Gastroesophageal sphincter (tissue), 4 donors: ENCODE data around the gene IQGAP2. TPM values are rescaled to one million over a fixed set of nuclear protein-coding genes. Genes with fewer than 3 reads are reported as not detected.
A peak's percentile ranks its signal among the peaks of the same experiment; 100 is the strongest.

Experiments used
- ATAC-seq: fragments of 150-250 bp; one replicate; pipeline ENCODE4 v1.9.1; 2016; ENCODE audit warnings: mild to moderate bottlenecking, moderate library complexity
- H3K27ac ChIP-seq, 4 donors: fragments of 200-600 bp; sonication (generic) in 3 of 4; 1 replicate in 3 of 4; 2 replicates in 1 of 4; pipeline ENCODE4 v1.5.1; 2016 to 2019
- H3K27me3 ChIP-seq: fragments of 200-600 bp; sonication (generic); one replicate; pipeline ENCODE4 v1.5.1; 2019
- H3K36me3 ChIP-seq, 2 donors: fragments of 200-600 bp; sonication (generic); one replicate each; pipeline ENCODE4 v1.5.1; 2019; ENCODE audit warnings: control low read depth in 1 of 2
- H3K4me1 ChIP-seq, 3 donors: fragments of 200-600 bp; sonication (generic); 1 replicate in 2 of 3; 2 replicates in 1 of 3; pipeline ENCODE4 v1.5.1; 2016 to 2019; ENCODE audit warnings: control low read depth in 2 of 3
- H3K4me3 ChIP-seq, 2 donors: fragments of 200-600 bp; sonication (generic); one replicate each; pipeline ENCODE4 v1.5.1; 2019; ENCODE audit warnings: mild to moderate bottlenecking in 1 of 2, moderate library complexity in 1 of 2
- H3K9me3 ChIP-seq, 3 donors: fragments of 200-600 bp; sonication (generic); one replicate each; pipeline ENCODE4 v1.5.1; 2017 to 2019; ENCODE audit warnings: control low read depth in 2 of 3
- CTCF ChIP-seq, 4 experiments: fragments of 200-600 bp in 2 of 4; fragments of 450-650 bp in 2 of 4; sonication (generic) in 1 of 4; IDR thresholded peaks; one replicate each; pipeline ENCODE4 v1.5.1; 2017 to 2019; ENCODE audit warnings: antibody characterized with exemption in 4 of 4, mild to moderate bottlenecking in 2 of 4, moderate library complexity in 2 of 4
- EP300 ChIP-seq: sonication (generic); formaldehyde crosslinking; IDR thresholded peaks from one replicate; pipeline ENCODE4 v1.6.1; 2017; ENCODE audit warnings: antibody characterized with exemption, mild to moderate bottlenecking
- POLR2A ChIP-seq, 2 donors: fragments of 450-650 bp; IDR thresholded peaks; one replicate each; pipeline ENCODE4 v1.6.1; 2017; ENCODE audit warnings: antibody characterized with exemption in 2 of 2, mild to moderate bottlenecking in 2 of 2, moderate library complexity in 1 of 2
- POLR2AphosphoS5 ChIP-seq: sonication (generic); formaldehyde crosslinking; IDR thresholded peaks from one replicate; pipeline ENCODE4 v1.6.1; 2017; ENCODE audit warnings: antibody characterized with exemption
- WGBS, 2 donors: methylation state at CpG; one replicate each; pipeline ENCODE4 v1.1.5; 2018; ENCODE audit warnings: low coverage in 1 of 2; 5-methylcytosine and 5-hydroxymethylcytosine counted together
- total RNA-seq, 4 donors: library from RNA; depleted of rRNA; stranded (reverse); fragments of >200 nt; gene quantifications; one replicate each; pipeline ENCODE4 v1.1.0, GENCODE V29; 2016

The IQGAP2 gene
- total RNA-seq, 4 donors from 2014 or later = 15.7 to 34.4 (median 25.8) TPM

GRCh38 chr5:76695346-76695745, 292.3 kb downstream of the IQGAP2 start:
- no peak for ATAC-seq
- Histone ChIP-seq H3K36me3 (no peaks in the 10 kb centered on the region), H3K9me3 (no peaks in the 10 kb centered on the region), H3K4me3 (no peak overlapping the region), H3K4me1 (peaks cover 0 to 16% (median 3%) of the 10 kb centered on the region in 3 donors), H3K27me3 (no peaks in the 10 kb centered on the region), H3K27ac (peak overlapping the region in 1 of 4 donors; percentile 17)
- no peak for TF ChIP-seq POLR2AphosphoS5
- TF ChIP-seq CTCF (IDR thresholded peaks at IDR 0.05) = no peak
- TF ChIP-seq EP300 = no peak
- no peak for TF ChIP-seq POLR2A (IDR thresholded peaks at IDR 0.05)
- WGBS, 2 donors = 49 to 62% methylated on average over 6 of the region's 6 CpGs

- TF ChIP-seq POLR2AphosphoS5 = no peak
- TF ChIP-seq EP300 = no peak
- no peak for TF ChIP-seq CTCF (IDR thresholded peaks at IDR 0.05)
- TF ChIP-seq POLR2A (IDR thresholded peaks at IDR 0.05) = no peak
- WGBS, 2 donors = 100% methylated on average over 1 of the region's 1 CpG
Measured at GRCh38 chr5:76696251-76696650, 293.2 kb downstream of the IQGAP2 start.

GRCh38 chr5:76697670-76698069, 294.6 kb downstream of the IQGAP2 start:
- no peaks in the 10 kb centered on the region for H3K9me3 ChIP-seq
- H3K27ac ChIP-seq = no peak overlapping the region
- TF ChIP-seq POLR2AphosphoS5 (no peak), EP300 (no peak), POLR2A (IDR thresholded peaks at IDR 0.05) (no peak), CTCF (IDR thresholded peaks at IDR 0.05) (no peak)
- H3K36me3 ChIP-seq = no peaks in the 10 kb centered on the region
- no peaks in the 10 kb centered on the region for H3K4me1 ChIP-seq
- WGBS, 2 donors = 83 to 93% methylated on average over 5 of the region's 5 CpGs
- H3K4me3 ChIP-seq = no peak overlapping the region
- ATAC-seq = no peak
- H3K27me3 ChIP-seq = no peaks in the 10 kb centered on the region

More at GRCh38 chr5:76696251-76696650, 293.2 kb downstream of the IQGAP2 start:
- Histone ChIP-seq H3K36me3 (no peaks in the 10 kb centered on the region), H3K9me3 (no peaks in the 10 kb centered on the region), H3K4me1 (peaks cover 0 to 10% (median 0%) of the 10 kb centered on the region in 3 donors), H3K27ac (peak overlapping the region in 1 of 4 donors; percentile 16), H3K4me3 (no peak overlapping the region), H3K27me3 (no peaks in the 10 kb centered on the region)
- ATAC-seq = no peak

GRCh38 chr5:76700571-76700970, 297.5 kb downstream of the IQGAP2 start:
- Histone ChIP-seq H3K27ac (no peak overlapping the region), H3K9me3 (no peaks in the 10 kb centered on the region), H3K36me3 (no peaks in the 10 kb centered on the region), H3K27me3 (no peaks in the 10 kb centered on the region), H3K4me1 (no peaks in the 10 kb centered on the region), H3K4me3 (no peak overlapping the region)
- no peak for ATAC-seq
- TF ChIP-seq EP300 (no peak), CTCF (IDR thresholded peaks at IDR 0.05) (no peak), POLR2A (IDR thresholded peaks at IDR 0.05) (no peak), POLR2AphosphoS5 (no peak)
- 85 to 92% methylated on average over 1 to 2 of the region's 2 CpGs for WGBS, 2 donors

- Histone ChIP-seq H3K27ac (no peak overlapping the region), H3K4me1 (no peaks in the 10 kb centered on the region), H3K4me3 (no peak overlapping the region), H3K27me3 (no peaks in the 10 kb centered on the region), H3K36me3 (no peaks in the 10 kb centered on the region), H3K9me3 (no peaks in the 10 kb centered on the region)
- peak; percentile 72 for ATAC-seq
- 52 to 79% methylated on average over 2 of the region's 2 CpGs for WGBS, 2 donors
- TF ChIP-seq POLR2AphosphoS5 (no peak), EP300 (no peak), CTCF (IDR thresholded peaks at IDR 0.05) (no peak), POLR2A (IDR thresholded peaks at IDR 0.05) (no peak)
Measured at GRCh38 chr5:76701298-76701697, 298.2 kb downstream of the IQGAP2 start.
